ENCODE measurements around the gene IMP3. TPM values are rescaled to one million over a fixed set of nuclear protein-coding genes. Genes with fewer than 3 reads are reported as not detected.
A peak's percentile ranks its signal among the peaks of the same experiment; 100 is the strongest.

Gene IMP3
- polyA plus RNA-seq, 1 of the 3 experiments (the other 2 are of a cell fraction), result 56.2 TPM

DNA sequence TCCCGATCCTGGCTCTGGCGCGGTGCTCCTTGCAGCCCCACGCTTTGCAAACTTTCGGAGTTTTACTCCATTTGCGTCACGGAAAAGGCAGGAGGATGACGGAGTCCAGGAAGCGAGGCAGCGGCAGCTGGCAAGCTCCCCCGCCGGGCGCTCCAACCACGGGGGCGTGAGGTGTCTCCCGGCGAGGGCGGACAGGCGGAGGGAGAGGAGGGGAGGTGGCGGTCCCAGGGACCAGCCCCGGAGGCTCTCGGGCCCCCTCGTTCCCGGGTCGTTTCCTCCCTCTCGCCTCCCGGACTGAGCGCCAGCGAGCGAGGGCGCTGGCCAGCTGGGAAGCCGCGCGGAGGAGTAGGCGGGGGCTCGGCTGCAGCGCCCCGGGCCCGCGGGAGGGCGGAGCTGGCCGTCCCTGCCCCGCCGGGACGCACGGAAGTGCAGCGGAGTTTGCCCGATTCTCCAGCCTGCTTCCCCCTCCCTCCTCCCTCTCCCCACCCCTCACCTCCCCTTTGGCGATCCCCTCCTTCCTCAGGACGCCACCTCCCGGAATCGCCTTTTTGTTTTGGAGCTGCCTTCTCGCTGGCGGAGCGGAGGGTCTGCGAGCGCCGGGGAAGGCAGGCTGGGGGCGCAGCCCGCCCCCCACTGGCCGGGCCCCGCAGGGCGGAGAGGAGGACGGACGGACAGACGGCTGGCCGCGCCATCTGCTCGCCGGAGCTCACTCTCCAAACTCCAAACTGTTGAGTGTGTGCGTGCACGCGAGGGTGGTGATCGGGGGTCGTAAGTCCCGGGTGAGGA lies 7.5 kb upstream of the IMP3 start, which contains the start of gene SNX33:
TSS of gene SNX33 (plus strand) at position 543 of the 786 bp plus-strand sequence. CDS start 1,191 bp downstream, outside the sequence.
- 1% methylated on average over 15 of the region's 76 CpGs for WGBS (ENCODE audit: low lambda C conversion rate)
- H3K9ac ChIP-seq, result peak within 1 kb of the TSS; percentile 99
- peak within 1 kb of the TSS; percentile 99 for H3K4me2 ChIP-seq
- peak within 1 kb of the TSS; percentile 73 to 98 for H3K4me3 ChIP-seq (ENCODE audit: low read depth in 2 of 2, low read length in 1 of 2)
- CTCF ChIA-PET, result interaction anchor here (0.7 to 3.2 kb wide), 27 partner anchors 9 to 280 kb away, joined by 3 to 22 read pairs (median 4); partner anchors contain the start of genes MAN2C1, PTPN9 and SNUPN
- H3F3A ChIP-seq (replicated peaks; ENCODE audit: insufficient read depth), result peaks cover 9% of the 10 kb centered on the region
- H4K20me1 ChIP-seq (ENCODE audit: insufficient read depth), result peaks cover 27% of the 10 kb centered on the region
- H3K9me2 ChIP-seq, result no peaks in the 10 kb centered on the region
- H3K4me1 ChIP-seq (ENCODE audit: control insufficient read depth in 1 of 2, insufficient read depth in 2 of 2, low read depth in 1 of 2, low read length in 1 of 2), result peaks cover 13 to 45% of the 10 kb centered on the region in 2 experiments; a peak in 3 of 4 replicates
- H3K27me3 ChIP-seq (ENCODE audit: insufficient read depth), result no peaks in the 10 kb centered on the region
- H3K36me3 ChIP-seq (replicated peaks in 1 of 2; ENCODE audit: control insufficient read depth in 1 of 2, insufficient read depth in 2 of 2, low read length in 1 of 2), result peaks cover 0 to 10% of the 10 kb centered on the region in 2 experiments
- H3K9me3 ChIP-seq, result no peaks in the 10 kb centered on the region
- peak; percentile 94 for DNase-seq
- TF ChIP-seq, protein P1, sequence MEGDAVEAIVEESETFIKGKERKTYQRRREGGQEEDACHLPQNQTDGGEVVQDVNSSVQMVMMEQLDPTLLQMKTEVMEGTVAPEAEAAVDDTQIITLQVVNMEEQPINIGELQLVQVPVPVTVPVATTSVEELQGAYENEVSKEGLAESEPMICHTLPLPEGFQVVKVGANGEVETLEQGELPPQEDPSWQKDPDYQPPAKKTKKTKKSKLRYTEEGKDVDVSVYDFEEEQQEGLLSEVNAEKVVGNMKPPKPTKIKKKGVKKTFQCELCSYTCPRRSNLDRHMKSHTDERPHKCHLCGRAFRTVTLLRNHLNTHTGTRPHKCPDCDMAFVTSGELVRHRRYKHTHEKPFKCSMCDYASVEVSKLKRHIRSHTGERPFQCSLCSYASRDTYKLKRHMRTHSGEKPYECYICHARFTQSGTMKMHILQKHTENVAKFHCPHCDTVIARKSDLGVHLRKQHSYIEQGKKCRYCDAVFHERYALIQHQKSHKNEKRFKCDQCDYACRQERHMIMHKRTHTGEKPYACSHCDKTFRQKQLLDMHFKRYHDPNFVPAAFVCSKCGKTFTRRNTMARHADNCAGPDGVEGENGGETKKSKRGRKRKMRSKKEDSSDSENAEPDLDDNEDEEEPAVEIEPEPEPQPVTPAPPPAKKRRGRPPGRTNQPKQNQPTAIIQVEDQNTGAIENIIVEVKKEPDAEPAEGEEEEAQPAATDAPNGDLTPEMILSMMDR (IDR thresholded peaks at IDR 0.05), result peak; percentile 65
- TF ChIP-seq, protein P2, sequence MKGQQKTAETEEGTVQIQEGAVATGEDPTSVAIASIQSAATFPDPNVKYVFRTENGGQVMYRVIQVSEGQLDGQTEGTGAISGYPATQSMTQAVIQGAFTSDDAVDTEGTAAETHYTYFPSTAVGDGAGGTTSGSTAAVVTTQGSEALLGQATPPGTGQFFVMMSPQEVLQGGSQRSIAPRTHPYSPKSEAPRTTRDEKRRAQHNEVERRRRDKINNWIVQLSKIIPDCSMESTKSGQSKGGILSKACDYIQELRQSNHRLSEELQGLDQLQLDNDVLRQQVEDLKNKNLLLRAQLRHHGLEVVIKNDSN (IDR thresholded peaks at IDR 0.05; ENCODE audit: borderline replicate concordance, low read depth), result peak; percentile 4; the same call in 1 of the 2 replicates
- TF ChIP-seq YY1 (IDR thresholded peaks at IDR 0.05; ENCODE audit: low read depth) (0 out of 2 replicates have a peak, but pooled peaks have one; percentile 39), POLR2AphosphoS5 (IDR thresholded peaks at IDR 0.05; ENCODE audit: low read depth, low read length) (peak; percentile 39; the same call in 1 of the 2 replicates), ZBTB33 (IDR thresholded peaks at IDR 0.05; ENCODE audit: borderline replicate concordance, low read depth) (no peak; the same call in 1 of the 2 replicates), RCOR1 (IDR thresholded peaks at IDR 0.05; ENCODE audit: low read length) (no peak), MXI1 (IDR thresholded peaks at IDR 0.05; ENCODE audit: low read depth, low read length) (peak; percentile 59), SMC3 (IDR thresholded peaks at IDR 0.05; ENCODE audit: low read depth, low read length) (no peak), MAX (IDR thresholded peaks at IDR 0.05; ENCODE audit: low read depth) (peak; percentile 51), NFIC (IDR thresholded peaks at IDR 0.05; ENCODE audit: borderline replicate concordance) (0 out of 2 replicates have a peak, but pooled peaks have one; percentile 6), RAD21 (IDR thresholded peaks at IDR 0.05; ENCODE audit: low read length) (peak; percentile 4; the same call in 1 of the 2 replicates), FOXM1 (IDR thresholded peaks at IDR 0.05; ENCODE audit: low read depth) (no peak), REST (IDR thresholded peaks at IDR 0.05; ENCODE audit: low read depth, low read length) (no peak), ELF1 (IDR thresholded peaks at IDR 0.05) (peak; percentile 47; the same call in 1 of the 2 replicates), TAF1 (IDR thresholded peaks at IDR 0.05; ENCODE audit: borderline replicate concordance, low read depth, low read length) (peak; percentile 58)
- peak within 1 kb of the TSS; percentile 81 to 96 for H3K27ac ChIP-seq (ENCODE audit: low read depth in 2 of 2, low read length in 1 of 2)
- H2AFZ ChIP-seq (ENCODE audit: low read depth), result peak within 1 kb of the TSS; percentile 81; the same call in 1 of the 2 replicates
- H3K79me2 ChIP-seq (ENCODE audit: insufficient read depth), result peaks cover 70% of the 10 kb centered on the region
- POLR2A ChIA-PET, result interaction anchor here (0.6 to 1.7 kb wide), 6 partner anchors 14 to 279 kb away, joined by 3 to 6 read pairs (median 4); partner anchors contain the start of genes MAN2C1, PTPN9 and SNUPN

All from SK-N-SH (cell line).